ENCODE results near the gene DAPK2. TPM values are rescaled to one million over a fixed set of nuclear protein-coding genes. Genes with fewer than 3 reads are reported as not detected.

The DAPK2 gene
- total and polyA plus RNA-seq, 2 of the 13 experiments (the other 11 are each of a cell fraction or from before 2014, with no cell fraction given): 0.33 to 0.63 TPM

DNA sequence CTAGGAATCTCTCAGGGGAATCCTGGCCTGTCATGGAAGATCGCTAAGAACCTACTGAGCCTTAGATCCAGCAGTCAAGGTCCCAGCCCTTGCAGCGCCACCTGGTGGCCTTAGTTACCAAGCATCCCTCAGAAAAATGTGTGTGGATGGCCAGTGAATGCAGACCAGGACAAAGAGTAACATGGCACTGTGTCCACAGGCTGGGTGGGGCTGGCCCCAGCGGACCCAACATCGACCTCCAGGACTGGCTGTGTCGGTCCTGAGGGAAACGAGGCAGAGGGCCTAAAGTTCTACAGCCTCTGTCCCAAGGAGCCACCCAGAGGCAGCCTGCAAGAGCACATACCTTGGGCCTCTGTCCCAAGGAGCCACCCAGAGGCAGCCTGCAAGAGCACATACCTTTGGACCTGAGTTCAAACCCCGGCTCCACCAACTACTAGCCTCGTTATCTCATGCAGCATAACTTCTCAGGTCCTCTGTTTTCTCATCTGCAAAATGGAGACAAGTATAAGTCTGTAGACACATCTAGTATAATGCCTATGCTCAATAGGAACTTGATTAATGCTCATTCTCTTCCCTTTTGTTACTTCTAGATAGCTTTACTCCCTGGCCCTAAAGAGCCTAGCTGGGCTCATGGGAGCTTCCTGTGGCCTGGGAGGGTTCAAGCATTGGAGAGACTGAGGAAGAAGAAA is 155.1 kb downstream of the DAPK2 start (continued):
- TF ChIP-seq, protein P1, sequence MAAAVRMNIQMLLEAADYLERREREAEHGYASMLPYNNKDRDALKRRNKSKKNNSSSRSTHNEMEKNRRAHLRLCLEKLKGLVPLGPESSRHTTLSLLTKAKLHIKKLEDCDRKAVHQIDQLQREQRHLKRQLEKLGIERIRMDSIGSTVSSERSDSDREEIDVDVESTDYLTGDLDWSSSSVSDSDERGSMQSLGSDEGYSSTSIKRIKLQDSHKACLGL (CRISPR knock-in tag; IDR thresholded peaks at IDR 0.05): no peak
- TF ChIP-seq TOPORS (CRISPR knock-in tag; IDR thresholded peaks at IDR 0.05) (no peak), ZNF83 (CRISPR knock-in tag; IDR thresholded peaks at IDR 0.05; ENCODE audit: borderline replicate concordance) (no peak), ZNF788 (CRISPR knock-in tag; IDR thresholded peaks at IDR 0.05; ENCODE audit: borderline replicate concordance) (no peak), ZNF616 (CRISPR knock-in tag; IDR thresholded peaks at IDR 0.05; ENCODE audit: low read depth) (no peak), ZSCAN31 (CRISPR knock-in tag; IDR thresholded peaks at IDR 0.05; ENCODE audit: low read depth) (no peak), ZNF777 (CRISPR knock-in tag; IDR thresholded peaks at IDR 0.05) (no peak), CHCHD3 (CRISPR knock-in tag; IDR thresholded peaks at IDR 0.05) (no peak), FOXC1 (CRISPR knock-in tag; IDR thresholded peaks at IDR 0.05; ENCODE audit: borderline replicate concordance) (no peak), RFXAP (CRISPR knock-in tag; IDR thresholded peaks at IDR 0.05; ENCODE audit: borderline replicate concordance) (no peak), ZNF629 (CRISPR knock-in tag; conservative IDR thresholded peaks at IDR 0.05) (peak; percentile 77), ZNF263 (CRISPR knock-in tag; IDR thresholded peaks at IDR 0.05) (no peak)
- TF ChIP-seq, protein P2, sequence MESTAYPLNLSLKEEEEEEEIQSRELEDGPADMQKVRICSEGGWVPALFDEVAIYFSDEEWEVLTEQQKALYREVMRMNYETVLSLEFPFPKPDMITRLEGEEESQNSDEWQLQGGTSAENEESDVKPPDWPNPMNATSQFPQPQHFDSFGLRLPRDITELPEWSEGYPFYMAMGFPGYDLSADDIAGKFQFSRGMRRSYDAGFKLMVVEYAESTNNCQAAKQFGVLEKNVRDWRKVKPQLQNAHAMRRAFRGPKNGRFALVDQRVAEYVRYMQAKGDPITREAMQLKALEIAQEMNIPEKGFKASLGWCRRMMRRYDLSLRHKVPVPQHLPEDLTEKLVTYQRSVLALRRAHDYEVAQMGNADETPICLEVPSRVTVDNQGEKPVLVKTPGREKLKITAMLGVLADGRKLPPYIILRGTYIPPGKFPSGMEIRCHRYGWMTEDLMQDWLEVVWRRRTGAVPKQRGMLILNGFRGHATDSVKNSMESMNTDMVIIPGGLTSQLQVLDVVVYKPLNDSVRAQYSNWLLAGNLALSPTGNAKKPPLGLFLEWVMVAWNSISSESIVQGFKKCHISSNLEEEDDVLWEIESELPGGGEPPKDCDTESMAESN (CRISPR knock-in tag; conservative IDR thresholded peaks at IDR 0.05): no peak
- TF ChIP-seq, protein P3, sequence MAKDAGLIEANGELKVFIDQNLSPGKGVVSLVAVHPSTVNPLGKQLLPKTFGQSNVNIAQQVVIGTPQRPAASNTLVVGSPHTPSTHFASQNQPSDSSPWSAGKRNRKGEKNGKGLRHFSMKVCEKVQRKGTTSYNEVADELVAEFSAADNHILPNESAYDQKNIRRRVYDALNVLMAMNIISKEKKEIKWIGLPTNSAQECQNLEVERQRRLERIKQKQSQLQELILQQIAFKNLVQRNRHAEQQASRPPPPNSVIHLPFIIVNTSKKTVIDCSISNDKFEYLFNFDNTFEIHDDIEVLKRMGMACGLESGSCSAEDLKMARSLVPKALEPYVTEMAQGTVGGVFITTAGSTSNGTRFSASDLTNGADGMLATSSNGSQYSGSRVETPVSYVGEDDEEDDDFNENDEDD (CRISPR knock-in tag; IDR thresholded peaks at IDR 0.05; ENCODE audit: borderline replicate concordance): no peak
- TF ChIP-seq, protein P4, sequence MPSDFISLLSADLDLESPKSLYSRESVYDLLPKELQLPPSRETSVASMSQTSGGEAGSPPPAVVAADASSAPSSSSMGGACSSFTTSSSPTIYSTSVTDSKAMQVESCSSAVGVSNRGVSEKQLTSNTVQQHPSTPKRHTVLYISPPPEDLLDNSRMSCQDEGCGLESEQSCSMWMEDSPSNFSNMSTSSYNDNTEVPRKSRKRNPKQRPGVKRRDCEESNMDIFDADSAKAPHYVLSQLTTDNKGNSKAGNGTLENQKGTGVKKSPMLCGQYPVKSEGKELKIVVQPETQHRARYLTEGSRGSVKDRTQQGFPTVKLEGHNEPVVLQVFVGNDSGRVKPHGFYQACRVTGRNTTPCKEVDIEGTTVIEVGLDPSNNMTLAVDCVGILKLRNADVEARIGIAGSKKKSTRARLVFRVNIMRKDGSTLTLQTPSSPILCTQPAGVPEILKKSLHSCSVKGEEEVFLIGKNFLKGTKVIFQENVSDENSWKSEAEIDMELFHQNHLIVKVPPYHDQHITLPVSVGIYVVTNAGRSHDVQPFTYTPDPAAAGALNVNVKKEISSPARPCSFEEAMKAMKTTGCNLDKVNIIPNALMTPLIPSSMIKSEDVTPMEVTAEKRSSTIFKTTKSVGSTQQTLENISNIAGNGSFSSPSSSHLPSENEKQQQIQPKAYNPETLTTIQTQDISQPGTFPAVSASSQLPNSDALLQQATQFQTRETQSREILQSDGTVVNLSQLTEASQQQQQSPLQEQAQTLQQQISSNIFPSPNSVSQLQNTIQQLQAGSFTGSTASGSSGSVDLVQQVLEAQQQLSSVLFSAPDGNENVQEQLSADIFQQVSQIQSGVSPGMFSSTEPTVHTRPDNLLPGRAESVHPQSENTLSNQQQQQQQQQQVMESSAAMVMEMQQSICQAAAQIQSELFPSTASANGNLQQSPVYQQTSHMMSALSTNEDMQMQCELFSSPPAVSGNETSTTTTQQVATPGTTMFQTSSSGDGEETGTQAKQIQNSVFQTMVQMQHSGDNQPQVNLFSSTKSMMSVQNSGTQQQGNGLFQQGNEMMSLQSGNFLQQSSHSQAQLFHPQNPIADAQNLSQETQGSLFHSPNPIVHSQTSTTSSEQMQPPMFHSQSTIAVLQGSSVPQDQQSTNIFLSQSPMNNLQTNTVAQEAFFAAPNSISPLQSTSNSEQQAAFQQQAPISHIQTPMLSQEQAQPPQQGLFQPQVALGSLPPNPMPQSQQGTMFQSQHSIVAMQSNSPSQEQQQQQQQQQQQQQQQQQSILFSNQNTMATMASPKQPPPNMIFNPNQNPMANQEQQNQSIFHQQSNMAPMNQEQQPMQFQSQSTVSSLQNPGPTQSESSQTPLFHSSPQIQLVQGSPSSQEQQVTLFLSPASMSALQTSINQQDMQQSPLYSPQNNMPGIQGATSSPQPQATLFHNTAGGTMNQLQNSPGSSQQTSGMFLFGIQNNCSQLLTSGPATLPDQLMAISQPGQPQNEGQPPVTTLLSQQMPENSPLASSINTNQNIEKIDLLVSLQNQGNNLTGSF (CRISPR knock-in tag; IDR thresholded peaks at IDR 0.05): no peak
- TF ChIP-seq, protein P5, sequence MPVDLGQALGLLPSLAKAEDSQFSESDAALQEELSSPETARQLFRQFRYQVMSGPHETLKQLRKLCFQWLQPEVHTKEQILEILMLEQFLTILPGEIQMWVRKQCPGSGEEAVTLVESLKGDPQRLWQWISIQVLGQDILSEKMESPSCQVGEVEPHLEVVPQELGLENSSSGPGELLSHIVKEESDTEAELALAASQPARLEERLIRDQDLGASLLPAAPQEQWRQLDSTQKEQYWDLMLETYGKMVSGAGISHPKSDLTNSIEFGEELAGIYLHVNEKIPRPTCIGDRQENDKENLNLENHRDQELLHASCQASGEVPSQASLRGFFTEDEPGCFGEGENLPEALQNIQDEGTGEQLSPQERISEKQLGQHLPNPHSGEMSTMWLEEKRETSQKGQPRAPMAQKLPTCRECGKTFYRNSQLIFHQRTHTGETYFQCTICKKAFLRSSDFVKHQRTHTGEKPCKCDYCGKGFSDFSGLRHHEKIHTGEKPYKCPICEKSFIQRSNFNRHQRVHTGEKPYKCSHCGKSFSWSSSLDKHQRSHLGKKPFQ (CRISPR knock-in tag; IDR thresholded peaks at IDR 0.05; ENCODE audit: insufficient replicate concordance): no peak
- TF ChIP-seq, protein P6, sequence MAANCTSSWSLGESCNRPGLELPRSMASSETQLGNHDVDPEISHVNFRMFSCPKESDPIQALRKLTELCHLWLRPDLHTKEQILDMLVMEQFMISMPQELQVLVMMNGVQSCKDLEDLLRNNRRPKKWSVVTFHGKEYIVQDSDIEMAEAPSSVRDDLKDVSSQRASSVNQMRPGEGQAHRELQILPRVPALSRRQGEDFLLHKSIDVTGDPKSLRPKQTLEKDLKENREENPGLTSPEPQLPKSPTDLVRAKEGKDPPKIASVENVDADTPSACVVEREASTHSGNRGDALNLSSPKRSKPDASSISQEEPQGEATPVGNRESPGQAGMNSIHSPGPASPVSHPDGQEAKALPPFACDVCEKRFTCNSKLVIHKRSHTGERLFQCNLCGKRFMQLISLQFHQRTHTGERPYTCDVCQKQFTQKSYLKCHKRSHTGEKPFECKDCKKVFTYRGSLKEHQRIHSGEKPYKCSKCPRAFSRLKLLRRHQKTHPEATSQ (CRISPR knock-in tag; IDR thresholded peaks at IDR 0.05; ENCODE audit: borderline replicate concordance): no peak

All from HepG2 (cell line).